ENCODE measurements around the gene HSH2D. TPM values are rescaled to one million over a fixed set of nuclear protein-coding genes. Genes with fewer than 3 reads are reported as not detected.
A peak's percentile ranks its signal among the peaks of the same experiment; 100 is the strongest.

HSH2D gene
- total RNA-seq, 4 donors from 2014 or later: 0.52 to 0.83 (median 0.75) TPM; not detected in 1

GRCh38 chr19:16185123-16185767, 41.8 kb downstream of the HSH2D start, which contains the start of gene FAM32A:
Gene FAM32A (plus strand): TSS chr19:16185410. CDS start chr19:16185443, 33 bp downstream.
- Histone ChIP-seq H3K4me1 (peaks cover 17 to 51% (median 45%) of the 10 kb centered on the region in 4 donors), H3K4me3 (peak within 1 kb of the TSS; percentile 76 to 93 (median 82)), H3K9me3 (no peaks in the 10 kb centered on the region), H3K27ac (replicated peaks in 1 of 4) (peak within 1 kb of the TSS; percentile 78 to 91 (median 84)), H3K36me3 (peaks cover 1 to 36% (median 31%) of the 10 kb centered on the region in 4 donors), H3K27me3 (peaks cover 0 to 10% (median 0%) of the 10 kb centered on the region in 4 donors)
- intact Hi-C loops (cut with DNase I): loop anchor here (5.0 kb wide), 1 partner anchor 73 kb away; the partner anchor contains the start of gene RAB8A
- DNase-seq (ENCODE audit: extremely low spot score): peak; percentile 100
- TF ChIP-seq POLR2A (IDR thresholded peaks at IDR 0.05; ENCODE audit: low read depth) (no peak), POLR2AphosphoS5 (IDR thresholded peaks at IDR 0.05) (peak; percentile 96 to 98), EP300 (IDR thresholded peaks at IDR 0.05) (no peak), CTCF (IDR thresholded peaks at IDR 0.05) (peak; percentile 28 to 53 (median 46))
- WGBS: under 1% methylated on average over 31 of the region's 39 CpGs

GRCh38 chr19:16185768-16186123, 42.3 kb downstream of the HSH2D start:
- Histone ChIP-seq H3K9me3 (no peaks in the 10 kb centered on the region), H3K36me3 (peaks cover 6 to 42% (median 36%) of the 10 kb centered on the region in 4 donors), H3K4me3 (peak overlapping the region; percentile 76 to 93 (median 82)), H3K27me3 (peaks cover 0 to 6% (median 0%) of the 10 kb centered on the region in 4 donors), H3K4me1 (peaks cover 17 to 52% (median 45%) of the 10 kb centered on the region in 4 donors), H3K27ac (replicated peaks in 1 of 4) (peak overlapping the region; percentile 78 to 91 (median 84))
- intact Hi-C loops (cut with DNase I): loop anchor here (5.0 kb wide), 1 partner anchor 73 kb away; the partner anchor contains the start of gene RAB8A
- TF ChIP-seq POLR2A (IDR thresholded peaks at IDR 0.05; ENCODE audit: low read depth) (no peak), CTCF (IDR thresholded peaks at IDR 0.05) (peak in 1 of 3 experiments; percentile 28), EP300 (IDR thresholded peaks at IDR 0.05) (no peak)
- 0% methylated on average over 20 of the region's 20 CpGs for WGBS
- no peak for DNase-seq (ENCODE audit: extremely low spot score)

- WGBS: 100% methylated on average over 3 of the region's 3 CpGs
- H3K27ac ChIP-seq (replicated peaks in 1 of 4): no peak overlapping the region
- DNase-seq (ENCODE audit: extremely low spot score): no peak
- H3K4me1 ChIP-seq: peaks cover 12 to 45% (median 38%) of the 10 kb centered on the region in 4 donors
- no peaks in the 10 kb centered on the region for H3K27me3 ChIP-seq
- no peak overlapping the region for H3K4me3 ChIP-seq
- H3K36me3 ChIP-seq: peaks cover 27 to 69% (median 57%) of the 10 kb centered on the region in 4 donors
- intact Hi-C loops (cut with DNase I): loop anchor here (5.0 kb wide), 1 partner anchor 76 kb away; the partner anchor contains the start of gene RAB8A
- H3K9me3 ChIP-seq: no peaks in the 10 kb centered on the region
- TF ChIP-seq EP300 (IDR thresholded peaks at IDR 0.05) (no peak), POLR2AphosphoS5 (IDR thresholded peaks at IDR 0.05) (no peak), CTCF (IDR thresholded peaks at IDR 0.05) (no peak), POLR2A (IDR thresholded peaks at IDR 0.05; ENCODE audit: low read depth) (no peak)
These were observed 45.0 kb downstream of the HSH2D start for GRCh38 chr19:16188521-16188920.

- no peaks in the 10 kb centered on the region for H3K9me3 ChIP-seq
- H3K36me3 ChIP-seq: peaks cover 27 to 71% (median 60%) of the 10 kb centered on the region in 4 donors
- intact Hi-C loops (cut with DNase I): no loop called here
- TF ChIP-seq CTCF (IDR thresholded peaks at IDR 0.05) (no peak), EP300 (IDR thresholded peaks at IDR 0.05) (no peak), POLR2AphosphoS5 (IDR thresholded peaks at IDR 0.05) (no peak), POLR2A (IDR thresholded peaks at IDR 0.05; ENCODE audit: low read depth) (no peak)
- no peaks in the 10 kb centered on the region for H3K27me3 ChIP-seq
- peaks cover 12 to 41% (median 33%) of the 10 kb centered on the region in 4 donors for H3K4me1 ChIP-seq
- no peak for DNase-seq (ENCODE audit: extremely low spot score)
- H3K4me3 ChIP-seq: no peak overlapping the region
- H3K27ac ChIP-seq (replicated peaks in 1 of 4): no peak overlapping the region
- 86% methylated on average over 4 of the region's 6 CpGs for WGBS
These were observed 46.7 kb downstream of the HSH2D start for GRCh38 chr19:16190198-16190597.
